ENCODE data around the gene FAM20C.

Gene FAM20C

DNA sequence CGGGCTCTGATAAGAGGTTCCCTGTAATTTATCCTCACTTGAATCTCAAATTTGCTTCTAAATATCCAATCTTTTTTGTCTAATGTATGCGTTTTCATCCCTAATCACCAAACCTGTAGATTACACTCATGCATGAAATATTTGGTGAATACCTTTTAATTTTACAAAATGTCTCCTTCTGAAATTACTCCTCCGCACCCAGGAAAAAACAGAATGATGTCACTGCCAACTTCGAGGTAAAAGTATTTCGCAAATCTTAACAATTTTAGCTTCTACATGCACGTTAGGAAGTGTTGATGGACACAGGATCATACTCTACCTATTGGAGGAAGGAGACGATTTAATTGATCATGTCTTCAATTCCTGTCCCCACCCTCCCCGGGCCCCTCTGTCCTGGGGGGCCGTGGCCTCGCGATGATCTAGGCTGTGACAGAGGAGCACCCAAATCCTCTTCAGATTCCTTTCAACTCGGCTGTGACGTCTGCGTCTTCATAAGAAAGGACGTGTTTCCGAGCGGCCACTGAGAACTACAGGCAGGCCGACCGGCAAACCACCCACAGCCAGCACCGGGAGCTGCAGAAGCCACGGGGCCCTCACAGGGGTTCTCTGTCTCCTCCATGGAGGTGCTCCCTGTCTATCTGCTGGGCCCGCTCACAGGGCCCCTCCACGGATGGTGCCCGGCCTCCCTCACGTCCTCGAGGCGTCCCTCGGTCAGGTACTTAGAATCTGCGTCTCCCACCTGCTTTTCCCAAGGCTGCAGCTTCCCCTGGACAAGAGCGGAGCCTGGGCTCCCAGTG lies 8.7 kb upstream of the FAM20C start:
- no peak overlapping the region for H3K4me3 ChIP-seq (ENCODE audit: low read depth, low read length)
- TF ChIP-seq, protein P1, sequence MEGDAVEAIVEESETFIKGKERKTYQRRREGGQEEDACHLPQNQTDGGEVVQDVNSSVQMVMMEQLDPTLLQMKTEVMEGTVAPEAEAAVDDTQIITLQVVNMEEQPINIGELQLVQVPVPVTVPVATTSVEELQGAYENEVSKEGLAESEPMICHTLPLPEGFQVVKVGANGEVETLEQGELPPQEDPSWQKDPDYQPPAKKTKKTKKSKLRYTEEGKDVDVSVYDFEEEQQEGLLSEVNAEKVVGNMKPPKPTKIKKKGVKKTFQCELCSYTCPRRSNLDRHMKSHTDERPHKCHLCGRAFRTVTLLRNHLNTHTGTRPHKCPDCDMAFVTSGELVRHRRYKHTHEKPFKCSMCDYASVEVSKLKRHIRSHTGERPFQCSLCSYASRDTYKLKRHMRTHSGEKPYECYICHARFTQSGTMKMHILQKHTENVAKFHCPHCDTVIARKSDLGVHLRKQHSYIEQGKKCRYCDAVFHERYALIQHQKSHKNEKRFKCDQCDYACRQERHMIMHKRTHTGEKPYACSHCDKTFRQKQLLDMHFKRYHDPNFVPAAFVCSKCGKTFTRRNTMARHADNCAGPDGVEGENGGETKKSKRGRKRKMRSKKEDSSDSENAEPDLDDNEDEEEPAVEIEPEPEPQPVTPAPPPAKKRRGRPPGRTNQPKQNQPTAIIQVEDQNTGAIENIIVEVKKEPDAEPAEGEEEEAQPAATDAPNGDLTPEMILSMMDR (IDR thresholded peaks at IDR 0.05; ENCODE audit: low read depth, low read length) = no peak

DNA sequence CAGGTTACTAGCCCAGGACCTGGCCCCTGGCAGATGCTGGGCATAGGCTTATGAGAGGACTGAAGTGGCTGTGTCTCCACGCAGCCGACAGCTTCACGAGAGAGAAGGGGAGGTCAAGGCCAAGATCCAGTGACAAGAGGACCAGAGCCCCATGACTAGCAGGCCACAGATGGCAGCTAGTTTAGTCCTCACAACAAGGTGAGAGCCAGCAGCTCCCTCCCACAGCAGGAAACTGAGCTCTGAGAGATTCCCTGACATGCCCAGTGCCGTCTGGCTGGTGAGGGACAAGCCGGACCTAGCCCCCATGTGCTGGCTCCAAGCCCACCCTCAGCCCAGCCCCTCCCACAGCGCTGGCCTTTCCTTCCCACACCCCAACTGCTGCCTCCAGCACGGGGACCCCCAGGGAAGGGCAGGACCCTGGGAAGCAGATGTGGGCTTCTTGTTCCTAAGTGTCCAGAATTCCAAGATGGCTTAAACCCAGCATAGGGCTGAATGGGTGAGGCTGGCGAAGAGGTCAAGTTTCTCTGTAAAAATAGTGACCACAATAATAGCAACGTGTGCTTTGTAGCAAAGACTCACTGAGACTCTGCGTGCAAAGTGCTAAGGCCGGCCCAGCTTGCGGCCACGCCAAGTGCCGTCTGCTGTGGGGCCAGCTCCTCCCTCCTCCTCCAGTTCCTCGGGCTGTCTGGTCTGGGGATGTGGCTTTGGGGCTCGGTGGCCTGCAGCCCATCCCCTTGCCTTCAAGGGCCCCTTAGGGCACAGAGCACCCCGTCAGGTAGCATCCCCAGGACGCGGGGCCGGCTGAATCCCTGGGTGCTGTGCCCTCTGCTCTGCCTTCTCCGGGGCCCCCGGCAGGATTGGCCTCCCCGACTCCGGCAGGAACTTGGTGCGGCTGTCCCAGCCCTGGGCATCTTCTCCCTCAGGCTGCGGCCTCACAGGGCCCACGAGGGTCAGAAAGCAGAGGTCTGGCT lies 7.8 kb upstream of the FAM20C start:
- H3K4me3 ChIP-seq (ENCODE audit: low read depth, low read length) = no peak overlapping the region
- TF ChIP-seq, protein P1 (IDR thresholded peaks at IDR 0.05; ENCODE audit: low read depth, low read length) = no peak

DNA sequence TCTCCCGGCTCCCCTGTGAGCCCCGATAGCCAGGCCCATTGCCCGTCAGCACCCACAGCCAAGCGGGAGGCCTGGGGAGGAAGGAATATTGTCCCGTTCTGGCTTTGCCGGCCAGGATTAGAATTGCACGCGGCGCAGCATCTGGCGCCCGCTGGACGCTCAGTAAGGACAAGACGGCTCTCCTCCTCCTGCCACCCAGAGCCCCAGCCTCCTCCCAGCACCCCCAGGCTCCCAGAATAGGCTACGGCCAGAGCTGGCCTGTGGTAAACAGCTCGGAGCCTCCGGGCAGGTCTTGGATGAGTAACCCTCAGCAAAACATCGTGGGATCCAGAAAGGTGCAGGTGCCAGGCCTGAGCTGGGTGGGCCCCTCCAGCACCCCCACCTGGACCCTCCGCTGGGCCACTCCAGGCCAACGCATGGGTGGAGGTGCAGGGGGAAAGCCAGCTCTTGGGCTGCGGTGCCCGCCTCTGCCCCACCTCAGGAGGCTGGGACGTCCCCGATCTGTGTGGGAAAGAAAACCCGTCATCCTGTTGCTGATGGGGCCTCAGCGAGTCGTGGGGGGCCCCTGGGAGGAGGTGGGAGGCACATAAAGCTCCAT lies 5.8 kb upstream of the FAM20C start:
- TF ChIP-seq, protein P1 (IDR thresholded peaks at IDR 0.05; ENCODE audit: low read depth, low read length) = no peak
- H3K4me3 ChIP-seq (ENCODE audit: low read depth, low read length) = no peak overlapping the region

DNA sequence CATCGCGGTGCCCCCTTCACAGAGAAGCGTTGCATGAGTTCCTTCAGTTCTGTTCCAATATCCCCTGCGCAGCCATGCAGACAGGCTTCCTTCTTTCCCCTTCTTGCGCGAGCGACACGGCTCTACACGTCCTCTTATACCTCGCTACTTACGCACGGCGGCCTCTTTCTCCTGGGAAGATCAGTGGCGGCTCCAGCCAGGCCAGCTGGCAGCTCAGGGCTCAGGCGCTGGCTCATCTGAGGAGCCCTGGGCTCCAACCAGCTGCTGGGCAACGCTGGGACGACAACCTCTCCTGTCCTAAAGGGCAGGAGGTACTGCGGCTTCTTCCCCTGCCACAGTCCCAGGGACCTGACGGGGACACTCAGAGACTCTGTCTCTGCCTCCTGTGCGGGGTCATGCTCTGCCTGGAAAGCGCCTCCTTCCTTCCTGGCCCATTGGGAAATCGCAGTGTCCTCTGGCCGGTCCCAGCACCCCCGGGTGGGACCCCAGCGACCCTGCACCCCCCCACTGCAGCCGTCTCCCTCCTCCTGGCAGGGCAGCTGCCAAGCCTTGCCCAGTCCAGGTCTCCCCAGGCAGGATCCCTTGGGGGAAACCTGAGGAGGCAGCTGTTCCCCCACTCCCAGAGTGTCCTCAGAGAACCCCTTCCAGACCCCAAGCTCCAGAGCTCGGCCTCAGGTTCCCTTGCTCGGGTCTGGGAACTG lies 5.0 kb upstream of the FAM20C start:
- TF ChIP-seq, protein P1 (IDR thresholded peaks at IDR 0.05; ENCODE audit: low read depth, low read length) = no peak
- H3K4me3 ChIP-seq (ENCODE audit: low read depth, low read length) = no peak overlapping the region

GRCh38 chr7:188174-188573 lies 4.2 kb upstream of the FAM20C start:
- TF ChIP-seq, protein P1 (IDR thresholded peaks at IDR 0.05; ENCODE audit: low read depth, low read length) = no peak
- H3K4me3 ChIP-seq (ENCODE audit: low read depth, low read length) = no peak overlapping the region

DNA sequence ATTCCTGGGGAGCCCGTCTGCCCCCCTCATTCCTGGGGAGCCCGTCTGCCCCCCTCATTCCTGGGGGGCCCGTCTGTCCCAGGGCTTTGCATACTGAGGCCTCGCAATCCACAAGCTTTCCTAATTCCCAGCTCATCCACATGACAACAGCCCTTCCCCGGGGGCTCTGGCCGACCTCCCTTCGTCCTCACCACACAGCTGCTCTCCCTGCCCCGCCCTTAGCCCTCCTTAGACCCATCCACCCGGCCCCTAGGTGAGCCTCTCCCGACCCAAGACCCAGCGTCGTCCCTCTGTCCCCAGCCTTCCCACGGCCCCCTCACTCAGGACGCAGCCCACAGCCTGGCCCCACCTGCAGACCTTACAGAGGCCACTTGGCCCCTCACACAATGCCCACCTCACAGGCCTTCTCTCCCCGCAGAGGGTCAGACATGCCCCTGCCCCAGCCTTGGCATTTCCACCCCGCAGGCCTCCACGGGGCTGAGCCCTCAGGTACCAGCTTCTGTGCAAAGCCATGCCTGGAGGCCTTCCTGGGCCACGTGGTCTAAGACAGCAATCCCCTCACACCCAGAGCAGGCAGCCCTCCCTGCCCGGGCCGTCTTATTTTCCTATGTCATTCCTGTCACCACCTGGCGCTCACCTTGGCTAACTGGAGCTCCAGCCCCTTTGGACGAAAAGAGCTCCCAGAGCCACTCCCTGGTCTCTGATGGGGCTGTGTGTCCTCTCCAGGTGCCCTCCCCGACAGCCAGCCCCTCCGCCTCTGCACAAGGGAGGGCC lies 3.5 kb upstream of the FAM20C start:
- TF ChIP-seq, protein P1 (IDR thresholded peaks at IDR 0.05; ENCODE audit: low read depth, low read length) = no peak
- no peak overlapping the region for H3K4me3 ChIP-seq (ENCODE audit: low read depth, low read length)
